NAMALWA (cell line): ENCODE measurements around the gene PCP4L1.
"Not testable (repeated sequence)": the region's sequence is repeated elsewhere in the genome, so short reads cannot be mapped to it uniquely, and the experiment has no call there.

Source experiments
- DNase-seq: peaks from one replicate; pipeline ENCODE4 v3.0.0-alpha.2; 2015; ENCODE audit warnings: low spot score

The PCP4L1 gene

DNA sequence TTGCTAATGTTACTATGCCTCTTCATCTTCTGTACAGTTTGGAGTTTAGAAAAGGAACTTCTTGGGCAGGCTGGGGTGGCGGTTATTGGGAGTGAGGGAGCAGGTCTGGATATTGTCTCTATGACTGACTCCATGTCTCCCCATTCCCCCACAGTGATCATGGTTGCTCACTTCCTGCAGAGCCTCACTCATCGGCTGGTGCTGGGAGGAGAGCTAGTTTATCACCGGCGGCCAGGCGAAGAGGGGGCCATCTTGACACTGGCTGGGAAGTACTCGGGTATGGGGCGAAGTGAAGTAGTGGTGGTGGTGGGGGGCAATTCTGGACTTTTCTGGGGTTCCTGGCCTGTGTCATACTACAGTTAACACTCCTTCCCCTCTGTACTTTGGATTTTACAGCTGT lies 30.5 kb upstream of the PCP4L1 start:
- DNase-seq: no peak

DNA sequence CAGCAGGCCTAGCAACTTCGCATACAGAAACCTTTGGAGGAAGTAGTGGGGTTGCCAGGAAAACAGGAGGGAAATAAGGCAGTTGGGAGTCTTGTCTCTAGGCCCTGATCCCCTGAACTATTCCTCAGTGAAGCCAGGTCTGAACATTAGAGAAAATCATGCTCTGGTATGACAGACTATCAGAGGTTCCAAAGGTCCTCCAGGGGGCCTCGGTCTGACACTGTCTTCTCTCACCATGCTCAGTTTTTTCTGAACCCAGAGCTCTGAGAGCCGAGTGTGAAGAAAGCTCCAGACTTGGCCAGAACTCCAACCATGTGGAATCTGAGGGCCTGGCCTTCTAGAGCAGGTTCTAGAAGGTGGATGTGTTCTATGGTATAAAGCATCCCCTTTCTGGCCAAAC lies 28.6 kb upstream of the PCP4L1 start:
- DNase-seq: peak; percentile 67

DNA sequence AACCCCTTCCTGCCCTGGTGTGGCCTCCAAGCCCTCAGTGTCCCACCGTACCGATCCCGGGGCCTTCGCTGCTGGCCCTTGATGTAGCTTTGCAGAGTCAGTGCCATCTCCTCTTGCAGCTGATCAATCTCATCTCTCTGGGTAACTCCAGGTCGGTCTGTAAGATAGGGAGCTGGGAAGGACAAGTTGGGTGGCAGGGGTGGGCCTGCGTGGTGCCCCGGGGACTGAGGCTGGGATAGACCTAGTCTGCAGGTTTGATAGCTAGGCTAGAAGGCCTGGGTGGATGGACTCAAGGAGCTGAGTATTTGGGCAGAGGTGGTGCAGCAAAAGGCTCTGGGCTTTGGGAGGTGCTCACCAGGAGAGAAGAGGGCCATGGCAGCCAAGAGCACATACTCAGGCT lies 27.8 kb upstream of the PCP4L1 start:
- DNase-seq: no peak

DNA sequence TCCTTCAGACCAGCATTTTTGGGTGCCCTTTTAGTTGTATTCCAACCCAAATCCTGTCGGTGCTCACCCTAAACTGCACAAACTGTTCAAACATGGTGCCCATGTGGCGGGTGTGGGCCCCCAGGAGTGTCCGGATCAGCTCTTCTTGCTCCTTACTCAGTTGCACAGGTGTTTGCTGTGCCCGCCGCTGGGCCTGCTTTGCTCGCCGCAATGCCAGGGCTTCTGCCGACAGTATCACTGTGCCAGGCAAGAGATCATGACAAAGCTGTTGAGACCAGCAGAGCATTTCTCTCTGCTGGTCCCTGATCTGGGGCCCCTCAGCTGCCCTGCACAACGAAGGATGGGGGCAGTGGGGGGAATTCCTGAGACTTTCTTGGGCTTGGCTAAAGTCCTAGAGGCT lies 25.4 kb upstream of the PCP4L1 start:
- DNase-seq: no peak

DNA sequence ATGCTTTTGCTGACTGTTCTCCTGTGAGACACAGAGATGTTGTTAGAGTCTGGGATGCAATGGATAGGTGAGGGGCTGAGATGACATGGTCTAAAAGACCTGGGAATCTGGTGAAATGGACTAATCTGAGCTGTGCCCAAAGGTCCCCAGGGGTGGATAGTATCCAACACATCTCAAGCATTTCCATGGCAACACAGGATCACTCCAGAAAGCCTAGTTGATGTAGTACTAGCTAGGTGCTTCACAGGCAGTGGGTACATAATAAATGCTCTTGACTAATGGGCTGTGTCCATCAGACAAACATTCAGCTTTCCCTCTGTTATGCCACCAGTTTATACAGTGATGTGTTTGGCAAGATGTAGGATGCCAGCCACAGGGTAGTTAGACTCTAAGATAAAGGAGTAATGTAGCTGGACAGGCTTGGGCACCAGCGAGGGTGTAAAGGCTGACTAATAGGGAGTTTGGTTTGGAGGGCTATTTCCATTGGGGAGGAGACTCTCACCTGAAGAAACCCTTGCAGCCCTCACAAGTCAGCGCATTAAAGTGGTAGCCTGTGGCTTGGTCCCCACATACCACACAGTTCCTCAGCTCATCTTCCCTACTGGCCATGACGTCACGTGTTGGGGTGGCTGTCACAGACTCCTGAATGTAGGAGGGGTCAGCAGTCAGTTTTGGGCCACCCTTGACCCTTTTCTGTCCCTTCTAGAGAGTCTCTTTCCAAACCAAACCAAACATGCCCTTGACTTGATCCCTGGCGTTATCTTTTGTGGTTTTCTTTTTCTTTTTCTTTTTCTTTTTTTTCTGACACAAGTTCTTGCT lies 22.4 kb upstream of the PCP4L1 start:
- no peak for DNase-seq

DNA sequence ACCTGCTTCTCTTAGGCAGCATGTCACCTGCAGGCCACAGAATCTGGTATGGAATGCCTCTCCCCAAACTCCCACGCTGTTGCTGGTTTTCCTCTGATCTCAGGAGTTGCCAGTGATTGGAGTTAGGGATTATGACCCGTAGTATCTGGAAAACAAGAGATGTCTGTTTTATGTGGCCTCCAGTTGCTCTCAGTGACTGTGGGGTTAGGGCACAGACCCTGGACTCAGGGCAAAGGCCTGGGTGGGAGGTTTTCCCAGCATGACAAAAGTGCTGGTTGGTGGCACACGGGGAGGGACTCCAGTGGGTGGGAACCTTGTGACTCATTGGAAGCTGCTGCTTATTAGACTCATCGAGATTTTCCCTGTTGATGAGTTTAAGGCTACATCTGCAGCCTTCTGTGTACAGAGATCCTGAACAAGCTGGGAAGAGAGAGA lies 20.5 kb upstream of the PCP4L1 start, which contains the start of gene NR1I3:
NR1I3 (minus strand) TSS at position 165 of the 435 bp plus-strand sequence. CDS start 1,638 bp downstream, outside the sequence.
- DNase-seq: peak; percentile 1

DNA sequence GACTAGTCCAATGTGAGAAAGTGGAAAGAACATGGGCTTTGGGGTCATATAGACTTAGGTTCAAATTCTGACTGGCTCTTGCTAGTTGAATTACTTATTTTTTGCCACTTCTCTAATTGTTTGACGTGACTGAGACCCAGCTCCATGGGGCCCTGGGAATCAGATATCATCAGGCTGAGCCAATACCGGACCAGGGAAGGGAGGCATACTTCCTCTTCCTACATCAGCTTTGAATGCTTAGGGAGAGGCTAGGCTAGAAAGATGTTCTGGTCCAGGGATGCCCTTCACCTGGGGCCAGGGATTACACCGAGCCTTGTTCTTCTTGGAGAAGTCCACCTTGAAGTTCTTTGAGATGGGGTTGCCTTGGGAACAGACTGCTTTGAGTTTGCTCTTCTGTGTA lies 16.9 kb upstream of the PCP4L1 start:
- DNase-seq: no peak

DNA sequence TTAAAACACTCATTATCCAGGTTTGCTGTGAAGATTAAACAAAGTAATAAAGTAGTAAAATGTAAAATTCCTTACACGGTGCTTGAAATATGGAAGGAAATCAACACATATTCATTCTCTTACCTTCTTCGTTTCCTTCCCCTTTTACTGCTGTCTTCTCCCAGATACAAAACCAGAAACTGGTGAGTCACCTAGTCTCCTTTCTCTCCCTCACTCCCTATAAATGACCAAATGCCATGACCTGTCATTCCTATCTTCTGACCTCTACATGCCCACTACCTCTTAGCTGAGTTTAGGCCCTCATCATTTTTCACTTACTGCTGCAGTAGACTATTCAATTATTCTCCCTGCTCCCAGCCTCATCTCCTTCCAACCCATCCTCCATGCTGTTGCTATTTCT lies 16.2 kb upstream of the PCP4L1 start:
- no peak for DNase-seq

DNA sequence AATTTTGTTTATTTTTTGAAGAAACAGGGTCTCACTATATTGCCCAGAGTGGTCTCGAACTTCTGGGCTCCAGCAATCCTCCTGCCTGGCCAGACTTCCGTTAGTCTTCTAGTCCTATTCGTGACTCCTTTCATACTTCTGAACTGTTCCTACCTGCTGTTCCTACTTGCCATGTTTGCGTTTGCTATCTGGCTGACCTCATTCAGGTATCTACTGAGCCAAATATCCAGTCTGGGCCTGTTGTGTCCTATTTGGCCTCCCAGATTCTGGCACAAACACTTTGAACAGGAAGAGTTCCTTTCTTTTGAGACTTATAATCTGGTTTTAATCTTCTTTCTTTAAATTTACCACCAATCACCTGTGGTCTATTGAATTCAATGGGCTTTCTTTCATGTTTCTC lies 13.7 kb upstream of the PCP4L1 start:
- no peak for DNase-seq

DNA sequence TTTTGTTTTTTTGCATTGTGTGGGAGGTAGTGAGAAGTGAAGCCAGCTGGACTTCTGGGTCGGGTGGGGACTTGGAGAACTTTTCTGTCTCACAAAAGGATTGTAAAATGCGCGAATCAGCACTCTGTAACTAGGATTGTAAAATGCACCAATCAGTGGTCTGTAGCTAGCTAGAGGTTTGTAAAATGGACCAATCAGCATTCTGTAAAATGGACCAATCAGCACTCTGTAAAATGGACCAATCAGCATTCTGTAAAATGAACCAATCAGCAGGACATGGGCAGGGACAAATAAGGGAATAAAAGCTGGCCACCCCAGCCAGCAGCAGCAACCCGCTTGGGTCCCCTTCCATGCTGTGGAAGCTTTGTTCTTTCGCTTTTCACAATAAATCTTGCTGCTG lies 8.4 kb upstream of the PCP4L1 start:
- DNase-seq: not testable (repeated sequence)

DNA sequence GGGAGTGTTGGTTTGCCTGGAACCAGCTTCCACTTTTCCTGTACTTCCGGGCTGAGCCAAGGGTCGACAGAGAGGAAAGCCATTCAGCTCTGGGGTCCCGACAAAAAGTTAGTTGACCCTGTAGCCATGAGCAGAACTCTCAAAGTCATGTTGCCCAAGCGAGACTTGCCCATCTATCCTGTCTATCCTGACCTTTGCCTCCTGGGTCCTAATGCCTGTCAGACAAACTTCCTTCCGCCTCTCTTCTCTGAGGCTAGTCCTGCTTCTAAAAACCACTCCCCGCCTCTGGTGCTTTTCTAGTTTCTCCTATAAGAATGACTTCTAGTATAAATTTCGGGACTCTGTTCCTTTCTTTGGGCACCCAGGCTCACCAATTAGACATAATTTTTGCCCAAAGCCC lies 7.7 kb upstream of the PCP4L1 start:
- DNase-seq: no peak

DNA sequence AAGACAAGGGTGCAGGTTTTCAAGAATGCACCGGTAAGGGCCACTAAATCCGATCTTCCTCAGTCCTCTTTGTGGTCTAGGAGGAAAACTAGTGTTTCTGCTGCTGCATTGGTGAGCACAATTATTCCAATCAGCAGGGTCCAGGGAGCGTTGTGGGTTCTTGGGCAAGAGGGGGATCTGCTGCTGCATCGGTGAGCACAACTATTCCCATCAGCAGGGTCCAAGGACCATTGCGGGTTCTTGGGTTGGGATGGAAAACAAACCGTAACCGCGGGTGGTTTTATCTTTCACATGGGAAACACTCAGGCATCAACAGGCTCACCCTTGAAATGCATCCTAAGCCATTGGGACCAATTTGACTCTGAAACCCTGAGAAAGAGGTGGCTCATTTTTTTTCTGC lies 7.0 kb upstream of the PCP4L1 start:
- no peak for DNase-seq

DNA sequence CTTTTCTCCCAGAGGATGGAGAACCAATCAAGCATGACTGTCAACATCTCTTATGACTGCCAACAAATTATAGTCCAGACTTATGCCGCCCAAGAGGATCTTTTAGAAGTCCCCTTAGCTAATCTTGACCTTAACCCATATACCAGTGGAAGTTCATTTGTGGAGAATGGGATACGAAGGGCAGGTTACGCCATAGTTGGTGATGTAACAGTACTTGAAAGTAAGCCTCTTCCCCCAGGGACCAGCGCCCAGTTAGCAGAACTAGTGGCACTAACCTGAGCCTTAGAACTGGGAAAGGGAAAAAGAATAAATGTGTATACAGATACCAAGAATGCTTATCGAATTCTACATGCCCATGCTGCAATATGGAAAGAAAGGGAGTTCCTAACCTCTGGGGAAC lies 3.2 kb upstream of the PCP4L1 start:
- DNase-seq: not testable (repeated sequence)

DNA sequence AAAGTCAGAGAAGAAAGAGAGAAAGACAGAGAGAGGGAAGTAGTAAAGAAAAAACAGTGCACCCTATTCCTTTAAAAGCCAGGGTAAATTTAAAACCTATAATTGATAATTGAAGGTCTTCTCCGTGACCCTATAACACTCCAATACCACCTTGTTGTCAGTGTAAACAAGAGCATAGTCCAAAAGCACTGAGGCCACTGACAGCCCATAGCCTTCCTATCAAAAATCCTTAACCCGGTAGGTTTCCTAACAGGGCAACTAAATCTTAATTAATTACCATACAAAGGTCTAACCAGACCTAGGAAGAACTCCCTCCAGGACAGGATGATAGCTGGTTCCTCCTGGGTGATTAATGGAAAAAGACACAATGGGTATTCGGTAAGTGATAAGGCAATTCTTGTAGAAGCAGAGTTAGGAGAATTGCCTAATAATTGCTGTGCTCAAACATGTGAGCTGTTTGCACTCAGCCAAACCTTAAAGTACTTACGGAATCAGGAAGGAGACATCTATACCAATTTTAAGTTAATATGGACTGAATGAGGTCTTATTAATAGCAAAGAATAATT lies 2.5 kb upstream of the PCP4L1 start:
- DNase-seq: not testable (repeated sequence)

DNA sequence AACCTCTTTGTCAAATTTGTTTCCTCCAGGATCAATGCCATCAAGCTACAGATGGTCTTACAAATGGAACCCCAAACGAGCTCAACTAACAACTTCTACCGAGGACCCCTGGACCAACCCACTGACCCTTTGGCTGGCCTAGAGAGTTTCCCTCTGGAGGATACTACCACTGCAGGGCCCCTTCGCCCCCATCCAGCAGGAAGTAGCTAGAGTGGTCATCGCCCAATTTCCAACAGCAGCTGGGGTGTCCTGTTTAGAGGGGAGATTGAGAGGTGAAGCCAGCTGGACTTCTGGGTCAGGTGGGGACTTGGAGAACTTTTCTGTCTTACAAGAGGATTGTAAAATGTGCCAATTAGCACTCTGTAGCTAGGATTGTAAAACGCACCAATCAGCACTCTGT lies 1.4 kb upstream of the PCP4L1 start:
- DNase-seq: peak; percentile 35

DNA sequence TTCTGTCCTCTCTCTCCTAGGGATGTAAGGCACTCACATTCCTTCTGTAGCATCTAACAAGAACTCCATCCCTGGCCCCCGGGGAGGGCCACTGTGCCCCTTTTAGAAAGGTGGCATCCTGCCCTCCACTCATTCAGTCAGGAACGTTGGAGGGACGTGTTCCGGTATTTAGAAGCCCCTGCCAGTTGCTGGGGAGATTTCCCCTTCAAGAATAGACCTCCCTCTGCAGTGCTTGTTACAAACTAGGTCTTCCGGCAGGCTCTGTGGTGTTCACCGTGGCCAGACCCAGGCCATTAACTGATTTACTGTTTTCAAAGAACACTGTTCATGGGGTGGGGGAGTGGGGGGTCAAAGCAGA lies 779 bp downstream of the PCP4L1 start:
- DNase-seq: no peak

DNA sequence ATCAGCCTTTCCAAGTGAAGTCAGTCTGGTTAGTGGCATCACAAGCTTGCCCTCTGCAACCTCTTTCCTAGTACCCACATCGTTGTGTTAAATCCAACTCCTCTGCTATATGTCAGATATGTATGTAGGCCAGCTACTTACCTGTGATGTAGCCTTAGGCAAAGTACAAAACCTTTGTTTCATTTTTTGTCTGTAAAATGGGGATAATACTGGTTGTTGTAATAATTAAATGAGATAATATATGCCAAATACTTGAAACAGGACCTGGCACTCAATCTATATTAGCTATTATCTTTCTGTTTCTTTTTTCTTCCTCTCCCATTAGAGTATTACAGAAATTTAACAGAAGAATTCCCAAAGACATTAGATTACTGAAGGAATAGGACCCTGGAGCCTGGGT lies 1.2 kb downstream of the PCP4L1 start:
- no peak for DNase-seq

DNA sequence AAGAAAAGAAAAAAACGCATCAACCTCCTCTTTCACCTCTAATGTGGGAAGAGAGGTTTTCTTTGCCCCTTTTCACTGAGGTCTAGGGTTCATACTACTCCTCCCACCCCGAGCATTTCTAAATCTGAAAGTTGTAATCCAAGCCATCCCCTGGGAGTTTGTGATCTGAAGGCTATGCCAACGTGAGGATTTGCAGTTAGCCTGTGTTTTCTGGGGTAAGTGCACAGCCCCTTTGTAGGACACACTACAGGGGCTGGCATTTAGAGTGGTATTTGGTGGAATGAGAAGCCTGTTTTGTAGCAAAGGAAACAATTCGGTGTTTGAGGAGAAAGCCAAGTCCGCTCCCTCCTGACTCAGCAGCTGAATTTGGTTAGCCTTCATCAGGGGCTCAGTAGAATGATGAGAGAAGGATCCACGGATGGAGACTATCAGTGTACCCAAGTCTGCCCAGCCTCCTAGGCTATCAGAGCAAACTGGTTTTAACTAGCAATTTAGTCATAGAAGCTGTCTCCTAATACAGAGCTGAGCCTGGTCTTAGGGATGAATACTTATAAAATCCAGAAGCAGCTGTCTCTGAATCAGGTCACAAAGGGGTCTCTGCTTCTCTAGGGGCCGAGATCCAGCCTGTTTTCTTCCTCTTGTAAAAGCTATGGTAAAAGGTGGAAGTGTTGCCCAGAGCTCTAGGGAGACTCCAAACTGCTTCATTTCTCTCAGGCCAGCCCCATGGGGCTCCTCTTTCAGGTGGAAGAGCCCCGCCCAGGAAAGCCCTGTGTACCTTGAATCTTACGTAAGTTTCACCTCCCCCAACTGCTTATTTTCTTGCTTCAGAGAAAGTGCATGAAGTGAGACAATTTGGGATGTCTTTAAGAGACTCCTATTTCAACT lies 2.1 kb downstream of the PCP4L1 start:
- DNase-seq: no peak

DNA sequence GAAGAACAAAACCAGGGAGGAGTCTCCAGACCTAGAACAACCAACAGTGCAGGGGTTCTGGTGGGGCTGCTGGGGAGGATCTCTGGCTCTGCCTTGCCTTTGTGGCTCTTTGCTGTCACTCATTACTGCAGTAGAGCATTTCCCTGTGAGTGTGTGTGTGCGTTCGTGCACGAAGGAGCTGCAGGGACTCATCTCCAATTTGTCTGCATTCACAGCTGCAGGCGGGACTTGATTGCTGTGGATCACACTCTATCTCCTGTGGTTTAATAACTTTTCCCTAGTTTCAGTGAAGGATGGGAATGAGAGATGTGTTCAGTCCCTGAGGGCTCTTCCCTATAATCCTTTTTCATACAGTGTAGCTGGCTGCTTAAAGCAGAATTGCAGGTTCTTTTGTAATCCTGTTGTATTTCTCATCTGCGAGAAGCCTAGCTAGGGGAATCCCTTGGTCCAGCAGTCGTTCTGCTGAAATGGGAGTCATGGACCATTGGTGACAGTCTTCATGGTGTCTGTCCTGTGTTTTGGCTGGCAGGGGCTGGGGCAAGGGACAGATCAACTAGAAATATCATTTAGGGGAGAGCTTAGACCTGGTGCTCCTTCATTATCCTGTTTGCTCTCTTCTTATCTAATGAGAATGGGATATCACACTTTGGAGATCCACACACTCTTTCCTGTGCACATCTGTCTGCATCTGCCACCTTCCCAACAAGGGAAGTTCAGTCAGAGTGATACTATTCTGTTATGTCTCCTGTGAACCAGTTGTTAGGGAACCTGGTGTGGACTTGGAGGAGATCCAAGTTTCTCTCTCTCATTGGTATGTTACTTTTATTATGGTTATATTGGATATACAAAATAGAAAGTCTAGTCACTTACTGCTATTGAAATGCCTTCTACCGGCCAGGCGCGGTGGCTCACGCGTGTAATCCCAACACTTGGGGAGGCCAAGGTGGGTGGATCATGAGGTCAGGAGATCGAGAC lies 3.0 kb downstream of the PCP4L1 start:
- DNase-seq: peak; percentile 65

DNA sequence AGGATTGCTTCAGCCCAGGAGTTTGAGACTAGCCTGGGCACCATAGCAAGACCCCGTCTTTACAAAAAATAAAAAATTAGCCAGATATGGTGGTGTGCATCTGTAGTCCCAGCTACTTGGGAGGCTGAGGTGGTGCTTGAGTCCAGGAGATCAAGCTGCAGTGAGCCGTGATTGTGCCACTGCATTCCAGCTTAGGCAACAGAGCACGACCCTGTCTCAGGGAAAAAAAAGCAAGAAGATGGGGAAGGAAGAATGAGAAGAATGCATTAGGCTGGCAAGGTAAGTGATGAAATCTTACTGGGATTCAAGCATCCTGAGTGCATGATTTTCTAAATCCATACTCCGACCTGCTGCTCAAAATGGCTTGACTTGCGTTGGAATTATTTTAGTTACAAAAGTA lies 6.8 kb downstream of the PCP4L1 start:
- DNase-seq: no peak

DNA sequence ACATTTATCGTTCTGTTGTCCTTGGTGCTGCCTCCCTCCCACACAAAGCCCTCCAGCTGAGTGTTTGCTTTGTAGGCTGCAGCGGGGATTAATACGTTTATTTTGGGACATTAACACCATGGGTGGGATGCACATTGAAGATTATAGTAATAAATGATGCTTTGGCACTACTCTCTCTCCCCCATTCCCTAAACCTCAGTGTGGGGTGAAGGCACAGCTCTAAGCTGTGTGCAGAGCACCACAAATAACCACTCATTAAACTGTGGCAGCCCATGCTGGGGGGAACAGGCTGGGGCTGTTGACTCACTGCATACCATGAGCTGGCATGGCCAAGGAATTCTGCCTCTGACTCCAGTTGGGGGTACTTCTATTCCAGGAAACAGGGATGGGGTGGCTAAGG lies 7.7 kb downstream of the PCP4L1 start:
- no peak for DNase-seq

DNA sequence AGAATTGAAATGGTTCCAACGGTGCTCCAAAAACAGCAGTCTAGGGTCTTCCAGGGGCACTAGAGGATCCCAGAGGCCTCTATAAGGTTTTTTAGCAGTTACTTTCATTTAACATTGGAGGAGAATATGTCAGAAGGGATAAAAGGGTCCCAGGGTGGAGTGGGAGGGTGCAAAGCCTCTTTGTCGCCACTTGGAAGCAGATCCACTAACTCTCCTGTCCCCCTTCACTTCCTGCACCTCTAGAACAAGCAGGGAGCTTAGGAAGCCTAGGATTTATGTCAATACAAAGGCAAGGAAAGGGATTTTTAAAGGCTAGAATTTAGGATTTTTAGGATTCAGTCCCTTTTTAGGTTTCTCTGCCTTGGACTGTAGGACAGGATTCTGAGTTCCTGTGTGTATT lies 8.3 kb downstream of the PCP4L1 start:
- no peak for DNase-seq
